HG03520 (cell line): ENCODE measurements around the gene MAP3K10.
"Not testable (repeated sequence)": the region's sequence is repeated elsewhere in the genome, so short reads cannot be mapped to it uniquely, and the experiment has no call there.

Experiments
- ATAC-seq: cut with Tn5 transposase; IDR thresholded peaks from one replicate; pipeline ENCODE4 v1.9.1; 2021; ENCODE audit warnings: mild to moderate bottlenecking, moderate library complexity; ENCODE audit not compliant: unreplicated experiment

Gene MAP3K10

DNA sequence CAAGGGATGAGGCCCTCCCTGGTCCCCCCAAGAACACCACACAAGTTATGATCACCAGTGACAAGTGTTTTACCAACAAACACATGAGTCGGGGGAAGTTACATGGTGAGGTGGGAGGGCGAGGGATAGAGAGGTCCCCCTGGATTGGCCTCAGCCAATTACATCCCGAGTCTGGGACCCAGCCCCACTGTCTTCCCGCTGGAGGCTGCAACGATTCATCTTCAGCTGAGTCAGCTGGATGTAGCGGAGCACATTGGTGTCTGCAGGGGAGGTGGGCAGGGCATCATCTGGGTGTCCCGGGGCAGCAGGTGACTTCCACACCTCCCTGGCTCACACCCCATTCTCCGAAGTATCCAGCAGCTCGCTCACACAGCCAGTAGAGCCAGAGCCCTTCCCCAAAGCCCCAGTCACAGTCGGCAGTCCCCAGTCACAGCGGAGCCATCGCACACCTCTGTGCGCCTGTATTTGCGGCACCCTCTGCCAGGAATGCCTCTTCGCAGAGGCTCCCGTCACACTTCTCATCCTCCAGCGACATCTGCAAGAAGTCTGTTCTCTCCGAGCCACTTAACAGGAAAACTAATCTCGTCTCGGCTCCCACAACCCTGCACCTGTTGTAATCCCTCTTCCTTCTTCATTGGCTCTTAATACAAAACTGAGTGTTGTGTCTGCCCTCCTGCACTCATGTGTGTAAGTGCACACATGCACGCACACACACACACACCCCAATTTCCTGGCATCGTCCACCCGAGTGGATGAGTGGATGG, 25.0 kb downstream of the MAP3K10 start:
- ATAC-seq, result no peak

DNA sequence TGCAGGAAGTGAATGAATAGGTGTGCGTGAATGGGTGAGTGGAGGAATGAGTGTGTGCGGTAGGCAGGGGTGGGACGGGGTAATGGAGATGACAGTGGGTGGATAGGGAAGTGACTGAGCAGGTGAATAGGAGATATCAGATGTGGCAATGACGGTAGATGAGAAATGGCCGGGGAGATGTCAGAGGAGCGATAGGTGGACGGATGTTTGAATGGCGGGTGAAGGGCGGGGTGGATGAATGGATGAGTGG, 25.5 kb downstream of the MAP3K10 start:
- no peak for ATAC-seq

DNA sequence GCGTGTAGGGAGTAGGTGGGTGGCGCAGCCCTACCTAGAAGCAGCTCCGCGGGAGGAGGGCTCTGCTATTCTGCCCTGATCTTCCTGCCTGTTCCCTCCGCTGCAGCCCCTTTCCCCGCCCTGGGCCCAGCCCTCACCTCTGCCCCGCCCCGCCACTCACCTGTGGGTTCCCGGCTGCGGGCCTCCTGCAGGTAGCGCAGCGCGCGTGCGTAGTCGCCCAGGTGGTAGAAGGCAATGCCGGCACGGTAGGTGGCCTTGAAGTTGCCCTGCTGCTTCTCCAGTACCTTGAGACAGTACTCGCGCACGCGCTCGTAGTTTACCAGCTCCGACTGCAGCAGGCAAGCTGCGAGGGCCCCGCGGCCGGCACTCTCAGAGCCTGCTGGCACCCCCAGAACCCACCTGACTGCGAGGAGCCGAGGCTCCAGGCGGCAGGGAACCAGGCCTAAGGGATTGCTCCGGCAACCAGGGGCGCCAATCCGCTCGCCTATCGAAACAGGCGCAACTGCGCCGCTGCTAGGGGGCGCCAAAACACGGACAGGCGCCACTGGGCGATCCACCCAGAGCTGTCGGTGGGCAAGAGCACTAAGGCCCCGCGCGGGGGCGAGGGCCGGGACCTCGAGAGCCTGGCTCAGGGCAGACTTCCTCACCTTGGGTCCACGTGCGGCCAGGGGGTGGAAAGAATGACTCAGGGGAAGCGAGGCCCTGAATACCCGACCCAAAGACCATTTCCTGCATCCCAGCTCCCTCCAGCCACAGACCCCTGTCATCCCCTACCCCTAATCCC, 26.0 kb downstream of the MAP3K10 start:
- no peak for ATAC-seq

DNA sequence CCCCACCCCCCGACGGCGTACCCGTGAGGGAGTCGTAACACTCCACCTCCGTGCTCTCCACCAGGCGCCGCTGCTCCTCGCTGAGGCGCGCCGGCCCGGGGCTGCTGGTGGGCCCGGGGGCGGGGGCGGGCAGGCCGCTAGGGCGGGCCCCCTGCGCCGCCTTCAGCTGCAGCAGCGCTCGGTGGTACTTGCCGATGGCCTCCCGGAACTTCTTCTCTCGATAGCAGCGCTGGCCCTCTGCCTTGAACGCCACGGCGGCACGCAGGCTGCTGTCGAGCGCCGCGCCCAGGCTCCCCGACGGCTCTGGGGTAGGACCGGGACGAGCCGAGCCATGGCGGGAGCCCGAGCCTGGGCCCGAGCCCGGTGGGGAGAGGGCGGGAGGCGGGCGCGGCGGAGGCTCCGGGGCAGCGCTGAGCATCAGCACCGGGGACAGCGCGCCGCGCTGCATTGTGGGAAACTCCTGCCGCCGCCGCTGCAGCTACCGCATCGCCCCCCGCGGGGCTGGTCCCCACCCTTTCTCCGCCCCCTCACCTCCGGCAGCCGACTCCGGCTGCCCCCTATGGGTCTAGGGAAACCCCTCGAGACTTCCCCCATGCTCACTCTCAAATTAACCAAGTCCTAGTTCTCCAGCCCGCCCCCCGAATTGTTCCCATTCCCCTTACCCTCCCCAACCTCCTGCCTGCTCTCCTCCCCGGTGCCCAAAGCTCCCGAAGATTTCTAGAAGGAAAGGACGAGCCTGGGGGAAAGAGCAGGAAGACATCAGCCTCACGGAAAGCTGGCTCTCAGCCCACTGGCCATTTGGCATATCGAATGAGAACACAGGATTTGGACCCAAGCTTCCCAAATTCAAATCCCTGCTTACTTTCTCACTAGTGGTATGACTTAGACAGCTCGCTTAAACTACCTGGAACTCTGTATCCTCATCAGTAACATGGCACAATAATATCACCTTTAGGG, 27.0 kb downstream of the MAP3K10 start, which contains the start of gene TTC9B:
Gene TTC9B, minus strand, starts transcription at position 451 of the 957 bp plus-strand sequence. Its CDS starts 3 bp downstream, at position 448.
- no peak for ATAC-seq

DNA sequence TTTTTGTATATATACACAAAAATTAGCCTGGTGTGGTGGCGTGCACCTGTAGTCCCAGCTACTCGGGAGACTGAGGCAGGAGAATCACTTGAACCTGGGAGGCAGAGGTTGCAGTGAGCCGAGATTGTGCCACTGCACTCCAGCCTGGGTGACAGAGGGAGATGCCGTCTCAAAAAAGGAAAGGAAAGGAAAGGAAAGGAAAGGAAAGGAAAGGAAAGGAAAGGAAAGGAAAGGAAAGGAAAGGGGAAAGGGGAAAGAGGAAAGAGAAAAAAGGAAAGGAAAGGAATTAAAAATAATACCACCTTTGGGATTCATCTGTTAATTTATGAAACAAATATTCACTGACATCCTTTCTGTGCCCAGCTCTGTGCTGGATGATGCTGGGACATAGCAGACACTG, 27.8 kb downstream of the MAP3K10 start:
- not testable (repeated sequence) for ATAC-seq

DNA sequence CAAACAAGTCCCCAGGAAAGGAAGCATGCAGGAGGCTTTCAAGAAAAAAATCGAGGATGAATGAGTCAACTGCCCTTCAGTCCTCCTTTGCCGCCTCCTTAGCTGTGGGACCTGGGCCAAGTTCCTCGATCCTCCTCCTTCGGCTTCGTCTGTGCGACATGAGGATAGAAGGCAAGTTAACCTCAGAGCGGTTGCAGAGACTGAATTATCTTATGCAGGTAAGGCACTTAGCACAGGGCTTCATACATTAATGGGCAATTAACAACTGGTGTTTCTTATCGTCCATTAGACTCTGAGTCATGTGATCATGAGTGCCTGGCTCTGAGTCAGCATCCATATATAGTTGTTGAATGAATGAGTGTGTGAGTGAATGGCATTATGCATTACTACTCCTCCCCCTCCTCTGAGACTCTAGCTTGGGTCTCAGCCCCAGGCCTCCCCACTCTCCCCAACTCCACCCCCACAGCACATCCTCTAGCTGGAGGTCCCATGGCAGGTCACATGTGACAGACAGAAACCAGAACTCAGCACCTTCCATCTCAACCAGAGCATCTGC, 28.6 kb downstream of the MAP3K10 start:
- no peak for ATAC-seq

DNA sequence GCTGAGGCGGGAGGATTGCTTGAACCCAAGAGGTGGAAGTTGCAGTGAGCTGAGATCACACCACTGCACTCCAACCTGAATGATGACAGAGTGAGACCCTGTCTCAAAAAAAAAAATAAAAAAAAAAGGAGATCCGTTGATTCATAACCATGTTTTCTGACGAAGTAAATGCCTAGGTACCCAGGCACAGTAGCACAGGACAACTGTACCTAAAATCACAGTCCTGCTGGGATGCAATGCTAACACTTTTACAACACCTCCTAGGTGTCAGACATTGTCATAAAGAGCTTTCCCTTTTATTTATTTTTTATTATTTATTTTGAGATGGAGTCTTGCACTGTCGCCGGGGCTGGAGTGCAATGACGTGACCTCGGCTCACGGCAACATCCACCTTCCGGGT, 29.4 kb downstream of the MAP3K10 start:
- no peak for ATAC-seq

DNA sequence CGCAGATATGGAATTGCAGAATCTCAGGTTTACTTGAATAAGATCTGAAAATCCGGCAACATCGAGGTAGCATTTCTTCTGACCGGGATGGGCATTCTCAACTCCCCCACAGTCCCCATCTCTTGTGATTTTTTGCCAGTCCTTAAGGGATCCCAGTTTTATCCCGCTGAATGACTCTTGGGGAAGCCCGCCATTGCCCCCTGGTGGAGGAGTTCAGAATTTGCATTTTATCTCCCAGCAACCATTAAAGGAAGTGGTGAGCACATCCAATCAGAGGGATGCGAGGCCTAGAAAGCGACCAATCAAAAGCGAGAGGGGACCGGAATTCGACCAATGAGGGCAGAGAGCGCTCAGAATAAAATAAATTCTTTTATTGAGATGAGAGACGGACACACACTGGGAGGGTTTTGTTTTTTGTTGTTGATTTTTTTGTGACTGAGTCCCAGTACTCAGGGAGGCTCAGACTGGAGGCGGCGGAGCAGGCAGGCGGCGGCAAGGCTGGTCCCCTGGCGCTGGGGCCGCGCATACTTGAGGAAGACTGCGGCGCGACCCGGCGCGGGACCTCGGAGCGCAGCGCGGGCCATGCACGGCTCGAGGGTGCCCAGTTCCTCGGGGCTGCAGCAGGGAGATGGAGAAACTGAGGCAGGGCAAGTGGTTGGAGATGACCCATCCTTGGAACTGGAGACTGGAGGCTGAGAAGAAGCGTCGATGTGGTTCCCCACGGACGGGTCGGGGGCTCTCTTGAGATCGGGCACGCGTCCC, 30.8 kb downstream of the MAP3K10 start:
- ATAC-seq, result no peak

DNA sequence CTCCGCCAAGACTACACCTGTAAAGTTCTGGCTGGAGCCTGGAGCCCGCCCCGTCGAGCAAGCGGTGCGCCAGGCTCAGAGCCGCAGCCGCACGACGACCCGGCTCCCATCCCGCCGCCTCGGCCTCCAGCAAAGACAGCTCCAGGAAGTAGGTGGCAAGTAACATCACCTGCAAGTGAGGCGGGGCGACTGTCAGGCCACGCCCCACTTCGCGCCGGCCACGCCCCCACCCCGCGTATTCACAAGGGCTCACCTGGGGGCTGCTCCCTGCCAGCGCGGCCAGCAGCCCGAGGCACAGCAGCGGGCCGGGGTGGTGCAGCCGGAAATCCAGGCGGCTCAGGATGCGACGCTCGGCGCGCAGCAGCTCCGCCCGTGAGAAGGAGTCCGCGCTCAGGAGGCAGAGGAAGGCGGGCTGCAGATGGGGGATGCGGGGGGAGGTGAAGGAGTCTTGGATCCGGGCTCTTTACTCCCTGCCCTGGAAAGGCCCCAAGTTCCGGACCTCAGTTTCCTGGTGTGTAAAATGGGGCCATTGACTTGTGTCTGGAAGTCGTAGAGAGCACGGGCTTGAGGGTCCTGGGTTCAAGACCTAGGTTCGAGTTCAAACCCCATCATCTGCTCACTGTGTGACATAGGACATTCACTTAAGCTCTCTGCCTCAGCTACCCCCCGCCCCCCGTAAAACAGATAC, 32.1 kb downstream of the MAP3K10 start:
- no peak for ATAC-seq

DNA sequence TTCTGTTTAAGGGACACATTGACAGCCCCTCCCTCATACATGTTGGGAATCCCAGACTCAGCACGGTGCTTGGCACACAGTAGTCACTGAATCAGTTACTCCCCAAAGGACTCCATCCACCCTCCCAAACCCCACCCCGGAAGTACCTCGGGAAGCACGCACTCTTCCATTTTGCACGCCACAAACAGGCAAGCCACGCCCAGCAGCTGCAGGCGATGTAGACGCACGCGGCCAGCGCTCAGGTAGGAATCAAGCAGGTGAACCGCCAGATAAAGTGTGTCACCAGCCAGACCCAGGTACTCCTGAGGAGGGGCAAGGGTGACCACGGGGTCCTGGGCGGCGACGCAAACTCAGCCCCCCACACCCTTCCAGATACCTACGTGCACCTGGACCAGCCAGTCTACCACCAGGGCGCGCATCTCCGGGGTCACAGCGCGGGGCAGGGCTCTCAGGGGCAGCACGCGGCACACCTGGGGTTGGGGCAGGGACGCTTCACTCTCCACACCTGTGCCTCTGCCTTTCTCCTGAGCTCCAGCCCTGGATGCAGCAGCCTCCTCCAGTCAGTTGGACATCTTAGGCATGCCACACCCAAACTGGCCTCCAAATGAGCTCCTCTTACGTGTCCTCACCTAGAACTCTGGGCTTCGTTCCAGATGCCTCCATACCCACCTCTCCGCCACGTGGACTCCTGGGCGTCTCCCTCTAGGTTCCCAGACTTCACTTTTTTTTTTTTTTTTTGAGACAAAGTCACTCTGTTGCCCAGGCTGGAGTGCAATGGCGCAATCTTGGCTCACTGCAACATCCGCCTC, 33.3 kb downstream of the MAP3K10 start:
- no peak for ATAC-seq

DNA sequence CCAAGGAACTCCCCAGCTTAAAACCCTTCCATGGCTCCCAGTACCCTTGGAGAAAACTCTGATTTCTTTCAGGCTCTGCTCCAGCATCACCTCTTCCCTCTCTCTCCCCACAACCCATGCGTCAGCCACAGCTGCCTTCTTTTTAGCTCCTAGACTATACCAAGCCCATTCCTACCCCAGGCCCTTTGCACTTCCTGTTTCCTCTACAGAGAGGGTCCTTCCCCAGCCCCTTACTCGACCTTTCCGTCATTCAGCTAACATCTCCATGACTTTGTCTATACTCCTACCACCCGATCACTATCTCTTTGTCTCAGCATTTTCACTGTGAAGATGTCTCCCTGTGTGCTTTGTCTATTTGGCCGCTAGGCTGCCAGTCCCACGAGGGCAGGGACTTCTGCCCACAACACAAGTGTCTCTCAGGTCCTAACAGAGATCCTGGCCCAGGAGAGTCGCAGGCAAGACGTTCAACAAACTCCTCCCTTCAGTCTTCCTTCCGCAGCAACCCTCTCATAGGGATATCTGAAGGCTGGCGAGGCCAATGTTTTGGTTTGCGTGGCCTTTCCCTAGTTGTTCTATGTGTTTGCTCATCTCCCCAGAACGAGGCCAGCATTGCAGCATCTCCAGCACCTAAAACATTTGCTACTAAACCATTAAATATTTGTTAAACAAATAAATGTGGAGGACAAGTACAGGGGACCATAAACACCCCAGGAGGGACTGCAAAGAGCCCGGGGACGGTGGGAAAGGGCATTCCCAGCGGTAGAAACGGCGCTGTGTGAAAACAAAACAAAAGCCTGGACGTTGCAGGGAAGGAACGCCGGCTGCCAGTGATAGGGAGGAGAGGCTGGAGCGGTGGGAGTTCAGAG, 34.4 kb downstream of the MAP3K10 start:
- no peak for ATAC-seq

DNA sequence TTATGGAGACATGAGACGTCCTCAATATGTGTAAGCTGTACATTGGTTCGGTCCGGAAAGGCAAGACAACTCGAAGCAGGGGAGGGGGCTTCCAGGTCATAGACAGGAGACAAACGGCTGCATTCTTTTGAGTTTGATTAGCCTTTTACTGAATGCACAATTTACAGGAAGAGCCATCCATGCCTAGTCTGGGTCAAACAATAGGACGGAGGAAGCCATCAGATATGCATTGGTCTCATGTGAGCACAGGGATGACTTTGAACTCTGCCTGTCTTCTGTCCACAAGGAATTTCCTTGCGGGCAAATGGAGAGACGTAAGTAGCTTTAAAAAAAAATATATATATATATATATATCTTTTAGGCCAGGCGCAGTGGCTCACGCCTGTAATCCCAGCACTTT, 37.1 kb downstream of the MAP3K10 start:
- ATAC-seq, result no peak

DNA sequence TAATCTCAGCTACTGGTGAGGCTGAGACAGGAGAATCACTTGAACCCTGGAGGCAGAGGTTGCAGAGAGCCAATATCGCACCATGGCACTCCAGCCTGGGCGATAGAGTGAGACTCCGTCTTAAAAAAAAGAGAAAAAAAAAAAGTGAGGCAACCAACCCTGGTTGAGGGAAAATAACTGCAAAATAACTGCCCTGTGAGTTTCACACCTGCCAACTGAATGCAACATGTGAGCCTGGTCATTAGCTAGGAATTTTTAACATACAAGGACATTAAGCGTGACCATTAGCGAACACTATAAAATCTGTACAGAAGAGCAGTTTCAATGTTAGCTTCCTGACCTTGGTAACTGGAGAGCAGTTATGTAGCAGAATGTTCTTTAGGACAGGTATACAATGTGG, 37.6 kb downstream of the MAP3K10 start:
- no peak for ATAC-seq

DNA sequence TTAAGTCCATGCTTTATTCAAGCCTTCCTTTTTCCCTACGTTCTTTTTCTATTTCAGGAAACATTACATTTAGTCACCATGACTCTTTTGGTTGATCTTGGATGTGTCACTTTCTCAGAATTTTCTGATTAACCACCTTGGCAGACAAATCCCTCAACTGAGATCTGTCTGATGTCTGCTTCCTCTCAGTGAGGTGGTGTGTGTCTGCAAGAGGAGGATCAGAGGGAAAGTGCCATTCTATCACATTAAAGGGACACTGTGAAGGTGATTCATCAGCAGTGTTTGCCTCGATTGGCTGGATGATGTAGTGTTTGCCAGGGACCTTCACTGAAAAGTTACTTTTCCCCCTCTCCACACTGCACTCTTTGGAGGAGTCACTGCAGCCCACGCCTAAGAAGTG, 38.3 kb downstream of the MAP3K10 start:
- ATAC-seq, result no peak

DNA sequence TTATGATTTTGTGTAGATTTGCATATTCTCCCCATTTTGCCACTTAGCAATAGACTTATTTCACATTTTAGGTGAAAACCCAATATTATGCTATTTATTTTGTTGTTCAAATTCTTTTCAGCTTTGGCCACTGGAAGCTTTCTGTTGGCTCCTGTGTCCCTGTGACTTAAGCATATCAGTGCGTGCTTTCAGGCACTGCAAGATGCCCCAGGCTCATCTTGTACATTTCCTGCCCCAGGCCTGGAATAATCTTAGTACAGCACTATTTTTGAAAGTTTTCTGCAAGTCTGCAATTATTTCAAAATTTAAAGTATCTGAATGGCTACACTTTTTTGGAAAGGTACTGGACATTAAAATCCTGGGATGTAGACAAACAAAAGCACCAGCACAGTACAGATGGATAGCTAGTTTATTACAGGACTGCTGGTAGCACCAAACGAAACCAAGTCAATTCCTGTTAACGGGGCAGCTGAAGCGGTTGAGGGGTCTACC, 38.7 kb downstream of the MAP3K10 start:
- ATAC-seq, result no peak

DNA sequence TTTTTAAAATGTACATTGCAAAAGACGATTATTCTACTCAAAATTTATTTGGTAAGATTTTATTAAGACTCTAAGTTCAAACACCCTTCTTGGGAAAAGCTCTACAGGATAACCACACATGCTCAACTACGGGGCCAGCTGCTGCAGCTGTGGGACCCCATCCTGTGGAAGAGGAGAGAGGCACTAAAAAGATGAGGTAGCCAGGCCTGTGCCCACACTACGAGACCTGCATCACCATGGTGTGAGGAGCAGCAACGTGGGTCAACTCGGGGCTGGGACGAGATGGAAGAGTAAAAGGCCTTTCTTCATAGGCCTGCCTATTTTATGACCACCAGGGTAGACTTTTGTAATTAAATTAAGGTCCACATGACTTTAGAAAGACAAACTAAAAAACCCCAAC, 39.8 kb downstream of the MAP3K10 start:
- ATAC-seq, result no peak

DNA sequence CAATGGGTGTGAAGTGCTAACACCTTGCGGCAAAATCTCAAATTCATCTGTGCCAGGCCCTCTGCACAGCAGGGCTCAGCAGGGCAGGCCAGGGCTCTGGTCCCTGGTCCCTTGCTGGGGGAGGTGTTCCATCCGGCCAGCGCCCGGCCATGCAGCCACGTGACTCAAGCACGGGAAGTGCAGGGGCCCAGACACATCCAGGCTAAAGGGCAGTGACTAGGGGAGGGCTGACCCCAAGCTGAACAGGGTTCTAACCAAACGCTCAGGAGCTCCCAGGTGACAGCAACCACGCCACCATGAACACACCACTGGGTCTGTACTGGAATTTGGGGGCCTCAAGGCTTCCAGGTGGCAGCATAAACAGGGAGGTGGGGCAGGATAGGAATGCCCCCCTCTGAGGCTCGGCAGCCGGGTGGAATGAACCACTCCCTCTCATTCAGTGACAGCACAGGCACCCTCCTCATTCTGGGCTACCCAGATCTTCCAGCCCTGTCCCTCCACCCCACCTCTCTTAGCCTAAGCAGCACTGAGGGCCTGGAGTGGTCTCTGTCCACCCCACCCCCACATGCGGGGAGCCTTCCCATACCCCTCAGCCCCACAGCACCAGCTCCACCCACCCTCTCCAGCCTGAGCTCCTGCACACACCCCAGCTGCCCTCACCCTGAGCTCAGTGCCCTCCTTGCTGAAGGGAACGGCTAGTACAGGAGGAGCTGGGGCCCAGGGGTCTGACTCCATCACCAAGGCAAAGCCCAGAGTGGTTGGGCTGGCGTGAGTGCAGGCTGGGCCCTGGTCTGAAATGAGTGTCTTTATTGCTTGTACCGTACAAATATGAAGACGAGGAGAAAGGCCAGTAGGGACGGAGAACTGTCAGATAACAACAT, 40.6 kb downstream of the MAP3K10 start:
- no peak for ATAC-seq
